ENCODE measurements around the gene GRIA3. TPM values are rescaled to one million over a fixed set of nuclear protein-coding genes. Genes with fewer than 3 reads are reported as not detected.

Gene GRIA3
- total RNA-seq, 1 donor from 2014 or later: 12.4 TPM

DNA sequence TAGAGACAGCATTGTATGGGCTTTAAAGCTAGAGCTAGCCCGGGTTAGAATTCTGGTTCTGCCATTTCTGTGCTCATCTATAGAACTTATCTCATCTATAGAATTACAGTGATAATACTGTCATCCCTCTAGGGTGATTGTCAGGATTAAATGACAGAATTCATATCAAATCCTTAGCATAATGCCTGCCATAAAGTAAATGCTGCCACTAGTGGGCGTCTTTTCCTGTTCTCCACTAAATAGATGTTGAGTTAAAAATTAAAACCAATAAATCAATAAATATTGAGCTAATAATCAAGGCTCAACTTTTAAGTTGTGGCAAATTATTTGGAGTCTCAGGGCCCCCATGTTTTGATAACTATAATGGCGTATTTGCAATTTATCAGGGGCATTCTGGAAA lies 19.7 kb downstream of the GRIA3 start:
- no peaks in the 10 kb centered on the region for H3K4me1 Mint-ChIP-seq (ENCODE audit: unreplicated experiment)
- H3K27ac Mint-ChIP-seq: no peak overlapping the region
- H3K36me3 Mint-ChIP-seq: no peaks in the 10 kb centered on the region
- no peak overlapping the region for H3K4me3 Mint-ChIP-seq
- H3K27me3 Mint-ChIP-seq: no peaks in the 10 kb centered on the region
- no peak for DNase-seq (ENCODE audit: extremely low spot score, unreplicated experiment)
- no peaks in the 10 kb centered on the region for H3K9me3 Mint-ChIP-seq
- TF ChIP-seq, protein P1, sequence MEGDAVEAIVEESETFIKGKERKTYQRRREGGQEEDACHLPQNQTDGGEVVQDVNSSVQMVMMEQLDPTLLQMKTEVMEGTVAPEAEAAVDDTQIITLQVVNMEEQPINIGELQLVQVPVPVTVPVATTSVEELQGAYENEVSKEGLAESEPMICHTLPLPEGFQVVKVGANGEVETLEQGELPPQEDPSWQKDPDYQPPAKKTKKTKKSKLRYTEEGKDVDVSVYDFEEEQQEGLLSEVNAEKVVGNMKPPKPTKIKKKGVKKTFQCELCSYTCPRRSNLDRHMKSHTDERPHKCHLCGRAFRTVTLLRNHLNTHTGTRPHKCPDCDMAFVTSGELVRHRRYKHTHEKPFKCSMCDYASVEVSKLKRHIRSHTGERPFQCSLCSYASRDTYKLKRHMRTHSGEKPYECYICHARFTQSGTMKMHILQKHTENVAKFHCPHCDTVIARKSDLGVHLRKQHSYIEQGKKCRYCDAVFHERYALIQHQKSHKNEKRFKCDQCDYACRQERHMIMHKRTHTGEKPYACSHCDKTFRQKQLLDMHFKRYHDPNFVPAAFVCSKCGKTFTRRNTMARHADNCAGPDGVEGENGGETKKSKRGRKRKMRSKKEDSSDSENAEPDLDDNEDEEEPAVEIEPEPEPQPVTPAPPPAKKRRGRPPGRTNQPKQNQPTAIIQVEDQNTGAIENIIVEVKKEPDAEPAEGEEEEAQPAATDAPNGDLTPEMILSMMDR (conservative IDR thresholded peaks at IDR 0.05): peak; percentile 36

DNA sequence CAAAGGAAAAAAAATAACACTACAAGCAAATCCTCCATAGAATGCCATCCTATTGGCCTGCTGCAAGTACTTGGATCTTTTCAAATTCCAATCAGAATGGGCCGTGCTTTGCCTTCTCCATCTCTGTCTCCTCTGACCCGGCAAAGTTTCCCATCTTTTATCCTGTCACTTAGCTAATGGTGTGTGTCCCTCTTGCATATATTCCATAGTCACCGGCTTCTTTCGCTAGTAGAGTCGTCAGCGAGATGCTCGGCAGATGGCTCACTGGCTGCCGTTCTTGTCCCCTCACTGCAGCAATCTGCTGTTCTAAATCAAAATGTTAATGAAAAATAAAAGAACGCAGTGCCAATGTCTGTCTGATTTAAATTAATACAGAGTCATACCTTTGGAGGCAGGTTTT lies 22.1 kb downstream of the GRIA3 start:
- TF ChIP-seq, protein P1 (conservative IDR thresholded peaks at IDR 0.05): no peak
- DNase-seq (ENCODE audit: extremely low spot score, unreplicated experiment): no peak
- Mint-ChIP-seq H3K4me1 (ENCODE audit: unreplicated experiment) (no peaks in the 10 kb centered on the region), H3K27me3 (no peaks in the 10 kb centered on the region), H3K9me3 (no peaks in the 10 kb centered on the region), H3K27ac (no peak overlapping the region), H3K36me3 (no peaks in the 10 kb centered on the region), H3K4me3 (no peak overlapping the region)

DNA sequence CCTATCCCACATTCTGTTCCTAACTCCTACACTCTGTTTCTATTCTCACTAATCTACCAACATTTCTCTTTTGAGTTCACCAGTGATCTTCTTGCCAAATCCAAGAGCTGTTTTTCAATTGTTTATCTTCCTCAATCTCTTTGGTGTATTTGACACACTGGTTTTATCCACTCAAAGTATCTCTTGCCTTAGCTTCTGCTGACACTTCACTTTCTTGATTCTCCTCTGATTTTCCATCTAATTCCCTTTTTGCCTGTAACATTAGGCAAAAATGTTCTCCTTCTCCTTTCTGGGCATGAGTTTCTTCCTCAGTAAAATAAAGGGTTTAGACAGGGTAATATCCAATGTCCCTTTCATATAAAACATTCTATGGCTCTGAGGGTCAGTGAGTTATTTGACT lies 26.2 kb downstream of the GRIA3 start:
- Mint-ChIP-seq H3K27me3 (no peaks in the 10 kb centered on the region), H3K36me3 (no peaks in the 10 kb centered on the region), H3K4me1 (ENCODE audit: unreplicated experiment) (no peaks in the 10 kb centered on the region), H3K9me3 (no peaks in the 10 kb centered on the region), H3K4me3 (no peak overlapping the region), H3K27ac (no peak overlapping the region)
- TF ChIP-seq, protein P1 (conservative IDR thresholded peaks at IDR 0.05): no peak
- DNase-seq (ENCODE audit: extremely low spot score, unreplicated experiment): no peak

DNA sequence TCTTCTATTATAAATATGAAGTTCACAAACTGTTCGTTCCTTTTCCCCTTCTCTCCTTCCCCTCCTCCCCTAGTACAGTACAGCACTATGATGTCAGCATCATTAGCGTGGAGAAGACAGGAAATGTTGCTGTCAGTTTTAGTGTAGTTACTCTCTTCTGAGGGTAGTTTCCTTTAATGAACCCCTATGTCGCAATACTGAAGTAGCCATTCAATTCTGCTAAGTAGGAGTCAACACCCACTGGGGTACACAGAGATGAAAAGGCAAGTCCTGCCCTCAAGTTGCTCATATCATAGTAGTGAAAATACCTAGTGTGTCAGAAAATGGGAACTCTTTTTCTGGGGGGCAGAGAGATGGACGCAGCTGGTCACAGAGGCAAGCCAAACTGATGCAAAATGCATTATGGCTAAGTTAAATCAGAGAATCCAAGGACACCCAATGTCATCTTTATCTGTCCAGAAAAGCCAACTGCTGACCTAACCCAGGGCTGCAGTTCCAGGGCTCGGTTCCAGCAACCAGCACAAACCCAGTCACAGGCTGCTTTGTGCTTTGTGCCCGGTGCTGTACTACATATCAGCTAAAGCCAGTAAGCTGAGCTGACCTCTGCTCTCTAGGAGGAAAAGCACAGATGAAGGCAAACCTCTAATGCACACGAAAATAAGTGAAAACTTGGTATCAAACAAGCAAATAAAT lies 31.5 kb downstream of the GRIA3 start:
- Mint-ChIP-seq H3K36me3 (no peaks in the 10 kb centered on the region), H3K4me1 (ENCODE audit: unreplicated experiment) (no peaks in the 10 kb centered on the region), H3K27ac (no peak overlapping the region), H3K27me3 (no peaks in the 10 kb centered on the region), H3K9me3 (no peaks in the 10 kb centered on the region), H3K4me3 (no peak overlapping the region)
- TF ChIP-seq, protein P1 (conservative IDR thresholded peaks at IDR 0.05): no peak
- no peak for DNase-seq (ENCODE audit: extremely low spot score, unreplicated experiment)

DNA sequence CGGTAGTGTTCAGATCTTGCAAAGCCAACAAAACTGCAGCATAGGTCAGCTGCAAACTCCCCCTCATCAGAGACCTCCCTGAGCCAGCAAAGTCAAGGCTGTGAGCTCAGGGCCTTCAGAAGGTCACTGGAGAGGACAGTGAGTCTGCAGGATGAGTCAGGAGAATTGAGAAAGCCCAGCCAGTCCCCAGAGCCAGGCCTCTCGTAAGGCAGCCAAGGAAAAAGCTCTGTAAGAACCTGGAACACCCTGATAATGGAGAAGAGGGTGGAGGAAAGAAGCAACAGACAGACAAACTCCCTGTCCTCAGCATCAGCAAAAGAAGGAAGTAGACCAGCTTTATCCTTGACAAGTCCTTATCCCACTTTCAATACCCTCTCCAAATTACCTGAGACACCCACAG lies 33.0 kb downstream of the GRIA3 start:
- H3K9me3 Mint-ChIP-seq: no peaks in the 10 kb centered on the region
- no peaks in the 10 kb centered on the region for H3K4me1 Mint-ChIP-seq (ENCODE audit: unreplicated experiment)
- H3K27me3 Mint-ChIP-seq: no peaks in the 10 kb centered on the region
- H3K4me3 Mint-ChIP-seq: no peak overlapping the region
- DNase-seq (ENCODE audit: extremely low spot score, unreplicated experiment): no peak
- no peaks in the 10 kb centered on the region for H3K36me3 Mint-ChIP-seq
- TF ChIP-seq, protein P1 (conservative IDR thresholded peaks at IDR 0.05): no peak
- no peak overlapping the region for H3K27ac Mint-ChIP-seq
